SK-N-SH (cell line): ENCODE measurements around the gene COL5A1. TPM values are rescaled to one million over a fixed set of nuclear protein-coding genes. Genes with fewer than 3 reads are reported as not detected.

ENCODE experiments used
- CTCF ChIA-PET: fragments of 300-600, 350-600 bp; formaldehyde crosslinking; extraction: SDS; loops from one replicate; lab custom pipeline; 2021; lab: Yijun Ruan, JAX
- POLR2A ChIA-PET: fragments of 350-600 bp; sonication (Branson Sonifier 250); formaldehyde crosslinking; extraction: SDS; loops from one replicate; lab custom pipeline; 2020; ENCODE audit warnings: antibody characterized with exemption, inconsistent platforms; lab: Yijun Ruan, JAX
- DNase-seq: peaks from one replicate; pipeline ENCODE4 v3.0.0; 2012
- H2AFZ ChIP-seq: fragments of 200-600 bp; sonication (generic); 2 replicates; pipeline ENCODE4 v1.8.1; 2016; ENCODE audit warnings: antibody characterized with exemption, mild to moderate bottlenecking, low read depth
- H3F3A ChIP-seq: fragments of 200-600 bp; sonication (generic); replicated peaks from 2 replicates; pipeline ENCODE3; 2016; ENCODE audit warnings: antibody characterized with exemption, mild to moderate bottlenecking; ENCODE audit not compliant: insufficient read depth
- H3K27ac ChIP-seq, 2 experiments: fragments of 200-500 bp in 1 of 2; fragments of 200-600 bp in 1 of 2; sonication (Bioruptor generic) in 1 of 2; sonication (generic), shearing (Covaris generic) in 1 of 2; 2 replicates each; pipeline versions ENCODE4 v1.5.1 to v1.6.1; 2014 to 2016; ENCODE audit warnings: low read depth in 2 of 2, inconsistent platforms in 1 of 2, low read length in 1 of 2, mild to moderate bottlenecking in 1 of 2, mixed read lengths in 1 of 2
- H3K27me3 ChIP-seq: fragments of 200-600 bp; sonication (generic), shearing (Covaris generic); 2 replicates; pipeline ENCODE4 v1.6.1; 2016; ENCODE audit warnings: mixed run types; ENCODE audit not compliant: insufficient read depth
- H3K36me3 ChIP-seq, 2 experiments: fragments of 200-500 bp in 1 of 2; fragments of 200-600 bp in 1 of 2; sonication (Bioruptor generic) in 1 of 2; sonication (generic) in 1 of 2; replicated peaks in 1 of 2; 2 replicates each; pipeline versions ENCODE3 to v1.5.1; 2014 to 2016; ENCODE audit warnings: low read length in 1 of 2, mild to moderate bottlenecking in 1 of 2; ENCODE audit not compliant: insufficient read depth in 2 of 2, control insufficient read depth in 1 of 2
- H3K4me1 ChIP-seq, 2 experiments: fragments of 200-500 bp in 1 of 2; fragments of 200-600 bp in 1 of 2; sonication (Bioruptor generic) in 1 of 2; sonication (generic), shearing (Covaris generic) in 1 of 2; 2 replicates each; pipeline versions ENCODE4 v1.5.1 to v1.6.1; 2014 to 2016; ENCODE audit warnings: low read depth in 1 of 2, low read length in 1 of 2, mixed run types in 1 of 2; ENCODE audit not compliant: insufficient read depth in 2 of 2, control insufficient read depth in 1 of 2
- H3K4me2 ChIP-seq: fragments of 200-600 bp; sonication (generic), shearing (Covaris generic); 2 replicates; pipeline ENCODE4 v1.6.1; 2017; ENCODE audit warnings: mixed run types
- H3K4me3 ChIP-seq, 2 experiments: fragments of 200-500 bp in 1 of 2; fragments of 200-600 bp in 1 of 2; sonication (Bioruptor generic) in 1 of 2; sonication (generic), shearing (Covaris generic) in 1 of 2; 2 replicates each; pipeline versions ENCODE4 v1.5.1 to v1.8.1; 2014 to 2016; ENCODE audit warnings: low read depth in 2 of 2, inconsistent platforms in 1 of 2, low read length in 1 of 2, mild to moderate bottlenecking in 1 of 2, mixed read lengths in 1 of 2, moderate library complexity in 1 of 2
- H3K79me2 ChIP-seq: fragments of 200-600 bp; sonication (generic); 2 replicates; pipeline ENCODE4 v1.8.1; 2017; ENCODE audit warnings: mild to moderate bottlenecking; ENCODE audit not compliant: insufficient read depth
- H3K9ac ChIP-seq: fragments of 200-600 bp; sonication (generic); 2 replicates; pipeline ENCODE4 v1.6.1; 2017; ENCODE audit warnings: mixed run types
- H3K9me2 ChIP-seq: fragments of 200-600 bp; sonication (generic); 2 replicates; pipeline ENCODE4 v1.6.1; 2017; ENCODE audit warnings: mixed run types
- H3K9me3 ChIP-seq: fragments of 200-600 bp; sonication (generic); 2 replicates; pipeline ENCODE4 v1.6.1; 2017; ENCODE audit warnings: mixed run types, mild to moderate bottlenecking, moderate library complexity
- H4K20me1 ChIP-seq: fragments of 200-600 bp; sonication (generic); 2 replicates; pipeline ENCODE4 v1.6.1; 2017; ENCODE audit warnings: mild to moderate bottlenecking, mixed run types; ENCODE audit not compliant: insufficient read depth
- ELF1 ChIP-seq: IDR thresholded peaks from 2 replicates; pipeline ENCODE4 v1.4.0; 2012
- EZH2phosphoT487 ChIP-seq: fragments of 200-600 bp; sonication (generic); IDR thresholded peaks from 2 replicates; pipeline ENCODE4 v1.6.1; 2017; ENCODE audit warnings: low read depth, mixed run types, mild to moderate bottlenecking, antibody characterized with exemption, moderate library complexity, borderline replicate concordance
- GATA2 ChIP-seq: sonication (generic); formaldehyde crosslinking; IDR thresholded peaks from 2 replicates; pipeline ENCODE4 v1.5.0; 2020; ENCODE audit warnings: mild to moderate bottlenecking, missing genetic modification reagents
- NFIC ChIP-seq: IDR thresholded peaks from 2 replicates; pipeline ENCODE4 v1.4.0; 2012; ENCODE audit warnings: borderline replicate concordance
- RAD21 ChIP-seq: IDR thresholded peaks from 2 replicates; pipeline ENCODE4 v1.6.1; 2012; ENCODE audit warnings: mild to moderate bottlenecking, low read length
- REST ChIP-seq: IDR thresholded peaks from 2 replicates; pipeline ENCODE4 v1.6.1; 2012; ENCODE audit warnings: mild to moderate bottlenecking, low read depth, low read length, moderate library complexity
- SMC3 ChIP-seq: IDR thresholded peaks from 2 replicates; pipeline ENCODE4 v1.6.1; 2012; ENCODE audit warnings: low read depth, low read length, improper control_type of control experiment
- TCF12 ChIP-seq: IDR thresholded peaks from 2 replicates; pipeline ENCODE4 v1.4.0; 2012
- USF2 ChIP-seq: fragments of 150-350 bp; IDR thresholded peaks from 2 replicates; pipeline ENCODE4 v1.6.1; 2017; ENCODE audit warnings: antibody characterized with exemption, low read length, low read depth, borderline replicate concordance
- WGBS: methylation state at CpG from one replicate; pipeline ENCODE4 v1.1.6; 2017; ENCODE audit warnings: low lambda C conversion rate; 5-methylcytosine and 5-hydroxymethylcytosine counted together
- polyA plus RNA-seq, 3 experiments: library from polyadenylated mRNA; depleted of rRNA; stranded (reverse); fragments of >200 nt; gene quantifications; 2 replicates each; pipeline ENCODE4 v1.2.3, GENCODE V29; 2012
- TF ChIP-seq, protein P1 (sequence below): fragments of 200-600 bp; sonication (generic); IDR thresholded peaks from 2 replicates; pipeline ENCODE4 v1.6.1; 2017; ENCODE audit warnings: antibody characterized with exemption, mild to moderate bottlenecking, moderate library complexity

The COL5A1 gene
- polyA plus RNA-seq, 1 of the 3 experiments (the other 2 are of a cell fraction), result 73.8 TPM

GRCh38 chr9:134737842-134738580, 96.4 kb downstream of the COL5A1 start (continued):
- no peak for TF ChIP-seq USF2
- TF ChIP-seq RAD21, result no peak
- TF ChIP-seq ELF1, result no peak
- no peak for TF ChIP-seq NFIC
- TF ChIP-seq GATA2 (CRISPR knock-in tag), result no peak
- TF ChIP-seq EZH2phosphoT487, result no peak
- TF ChIP-seq, all 33 proteins: peak for 0

GRCh38 chr9:134738869-134739659, 97.5 kb downstream of the COL5A1 start:
- 0 out of 4 replicates have a peak overlapping the region, but pooled peaks of 1 of the 2 experiments have one; percentile 18 for H3K27ac ChIP-seq
- WGBS, result 57% methylated on average over 18 of the region's 31 CpGs
- no peaks in the 10 kb centered on the region for H3K27me3 ChIP-seq
- no peak overlapping the region for H3K4me3 ChIP-seq
- no peaks in the 10 kb centered on the region for H3K9me2 ChIP-seq
- H3K9me3 ChIP-seq, result no peaks in the 10 kb centered on the region
- peaks cover 30% of the 10 kb centered on the region for H3K79me2 ChIP-seq
- POLR2A ChIA-PET, result no interaction called here
- peaks cover 61% of the 10 kb centered on the region for H3F3A ChIP-seq
- H3K36me3 ChIP-seq, result peaks cover 42 to 48% of the 10 kb centered on the region in 2 experiments
- no peak overlapping the region for H3K4me2 ChIP-seq
- DNase-seq, result peak; percentile 94
- no peak overlapping the region for H2AFZ ChIP-seq
- TF ChIP-seq TCF12 (no peak), SMC3 (peak; percentile 98), ELF1 (no peak), REST (no peak), NFIC (no peak), RAD21 (peak; percentile 91)
- TF ChIP-seq, protein P1, sequence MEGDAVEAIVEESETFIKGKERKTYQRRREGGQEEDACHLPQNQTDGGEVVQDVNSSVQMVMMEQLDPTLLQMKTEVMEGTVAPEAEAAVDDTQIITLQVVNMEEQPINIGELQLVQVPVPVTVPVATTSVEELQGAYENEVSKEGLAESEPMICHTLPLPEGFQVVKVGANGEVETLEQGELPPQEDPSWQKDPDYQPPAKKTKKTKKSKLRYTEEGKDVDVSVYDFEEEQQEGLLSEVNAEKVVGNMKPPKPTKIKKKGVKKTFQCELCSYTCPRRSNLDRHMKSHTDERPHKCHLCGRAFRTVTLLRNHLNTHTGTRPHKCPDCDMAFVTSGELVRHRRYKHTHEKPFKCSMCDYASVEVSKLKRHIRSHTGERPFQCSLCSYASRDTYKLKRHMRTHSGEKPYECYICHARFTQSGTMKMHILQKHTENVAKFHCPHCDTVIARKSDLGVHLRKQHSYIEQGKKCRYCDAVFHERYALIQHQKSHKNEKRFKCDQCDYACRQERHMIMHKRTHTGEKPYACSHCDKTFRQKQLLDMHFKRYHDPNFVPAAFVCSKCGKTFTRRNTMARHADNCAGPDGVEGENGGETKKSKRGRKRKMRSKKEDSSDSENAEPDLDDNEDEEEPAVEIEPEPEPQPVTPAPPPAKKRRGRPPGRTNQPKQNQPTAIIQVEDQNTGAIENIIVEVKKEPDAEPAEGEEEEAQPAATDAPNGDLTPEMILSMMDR, result peak; percentile 77
- peaks cover 4 to 12% of the 10 kb centered on the region in 2 experiments; a peak in 2 of 4 replicates for H3K4me1 ChIP-seq
- H4K20me1 ChIP-seq, result peaks cover 85% of the 10 kb centered on the region
- H3K9ac ChIP-seq, result no peak overlapping the region
- CTCF ChIA-PET, result interaction anchor here (0.6 to 15.1 kb wide), 41 partner anchors 8 to 672 kb away, joined by 3 to 348 read pairs (median 4); no protein-coding TSS in a partner anchor
